GOT3 (cell line): ENCODE results near the gene KRT72.

ENCODE experiments used
- DNase-seq: peaks from one replicate; lab custom pipeline; 2025; ENCODE audit warnings: mixed read lengths; lab: John Stamatoyannopoulos, UW

KRT72 gene

GRCh38 chr12:52630008-52630500 lies 28.8 kb upstream of the KRT72 start:
- DNase-seq: no peak

- DNase-seq: no peak
These were observed 28.2 kb upstream of the KRT72 start for GRCh38 chr12:52629281-52630007.

GRCh38 chr12:52628841-52629240 lies 27.6 kb upstream of the KRT72 start:
- DNase-seq: no peak

- no peak for DNase-seq
These were observed 26.8 kb upstream of the KRT72 start for GRCh38 chr12:52628111-52628507.

GRCh38 chr12:52627395-52628110 lies 26.3 kb upstream of the KRT72 start:
- no peak for DNase-seq

- DNase-seq: no peak
These were observed 21.1 kb upstream of the KRT72 start for GRCh38 chr12:52622349-52622748.

GRCh38 chr12:52618866-52619265 lies 17.6 kb upstream of the KRT72 start:
- DNase-seq: no peak

GRCh38 chr12:52618216-52618615 lies 17.0 kb upstream of the KRT72 start, which contains the start of gene KRT73:
TSS of gene KRT73 (minus strand) at chr12:52618559. CDS start at chr12:52618524, 35 bp downstream.
- DNase-seq: no peak

- no peak for DNase-seq
These were observed 16.1 kb upstream of the KRT72 start for GRCh38 chr12:52617403-52617785.

- DNase-seq: no peak
These were observed 15.6 kb upstream of the KRT72 start for GRCh38 chr12:52616680-52617402.

- DNase-seq: no peak
These were observed 14.6 kb upstream of the KRT72 start for GRCh38 chr12:52615912-52616311.

GRCh38 chr12:52615208-52615868 lies 14.1 kb upstream of the KRT72 start:
- DNase-seq: no peak

GRCh38 chr12:52614381-52615207 lies 13.3 kb upstream of the KRT72 start:
- no peak for DNase-seq

GRCh38 chr12:52613384-52614030 lies 12.2 kb upstream of the KRT72 start:
- no peak for DNase-seq

GRCh38 chr12:52612431-52613383 lies 11.4 kb upstream of the KRT72 start:
- DNase-seq: no peak

- DNase-seq: no peak
These were observed 9.8 kb upstream of the KRT72 start for GRCh38 chr12:52611080-52611468.

GRCh38 chr12:52608826-52609630 lies 7.8 kb upstream of the KRT72 start:
- DNase-seq: no peak

GRCh38 chr12:52608161-52608560 lies 6.9 kb upstream of the KRT72 start:
- no peak for DNase-seq

GRCh38 chr12:52607314-52607713 lies 6.1 kb upstream of the KRT72 start:
- no peak for DNase-seq
